IPS-18a (cell line): ENCODE results near the gene PFKFB4.
"Not testable (repeated sequence)": the region's sequence is repeated elsewhere in the genome, so short reads cannot be mapped to it uniquely, and the experiment has no call there.

ENCODE experiments used
- H3K27ac ChIP-seq: one replicate; pipeline ENCODE4 v1.5.1; 2013; ENCODE audit warnings: low read length
- H3K27me3 ChIP-seq: one replicate; pipeline ENCODE4 v1.6.1; 2013; ENCODE audit warnings: mild to moderate bottlenecking, low read length; ENCODE audit not compliant: control insufficient read depth, insufficient read depth
- H3K36me3 ChIP-seq: one replicate; pipeline ENCODE4 v1.6.1; 2013; ENCODE audit warnings: low read depth, low read length; ENCODE audit not compliant: control insufficient read depth
- H3K4me1 ChIP-seq: one replicate; pipeline ENCODE4 v1.6.1; 2013; ENCODE audit warnings: low read depth, low read length; ENCODE audit not compliant: control insufficient read depth
- H3K4me3 ChIP-seq: one replicate; pipeline ENCODE4 v1.5.1; 2013; ENCODE audit warnings: low read length
- H3K9ac ChIP-seq: one replicate; pipeline ENCODE4 v1.6.1; 2013; ENCODE audit warnings: mild to moderate bottlenecking, low read length, moderate library complexity
- H3K9me3 ChIP-seq: one replicate; pipeline ENCODE4 v1.6.1; 2013; ENCODE audit warnings: low read depth, low read length; ENCODE audit not compliant: control insufficient read depth

Gene PFKFB4

DNA sequence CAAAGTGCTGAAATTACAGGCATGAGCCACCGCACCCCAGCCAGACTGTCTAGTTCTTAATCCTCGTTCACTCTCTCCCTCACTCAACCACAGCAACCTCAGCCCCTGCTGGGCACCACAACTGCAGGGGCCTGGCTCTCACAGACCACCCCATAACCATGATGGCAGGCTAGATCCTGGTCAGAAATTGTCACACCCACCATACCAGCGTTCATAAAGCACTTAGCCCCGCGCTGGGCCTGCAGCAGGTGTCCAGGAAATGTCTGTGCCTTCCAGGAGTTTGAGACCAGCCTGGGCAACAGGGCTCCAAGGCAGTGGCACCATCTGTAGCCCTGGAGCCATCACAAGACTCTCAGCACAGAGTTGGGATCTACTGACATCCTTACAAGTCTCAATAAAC, 54.5 kb downstream of the PFKFB4 start:
- H3K36me3 ChIP-seq: peaks cover 5% of the 10 kb centered on the region
- no peak overlapping the region for H3K27ac ChIP-seq
- peaks cover 8% of the 10 kb centered on the region for H3K27me3 ChIP-seq
- peaks cover 16% of the 10 kb centered on the region for H3K4me1 ChIP-seq
- no peaks in the 10 kb centered on the region for H3K9me3 ChIP-seq
- H3K4me3 ChIP-seq: no peak overlapping the region
- H3K9ac ChIP-seq: no peak overlapping the region

DNA sequence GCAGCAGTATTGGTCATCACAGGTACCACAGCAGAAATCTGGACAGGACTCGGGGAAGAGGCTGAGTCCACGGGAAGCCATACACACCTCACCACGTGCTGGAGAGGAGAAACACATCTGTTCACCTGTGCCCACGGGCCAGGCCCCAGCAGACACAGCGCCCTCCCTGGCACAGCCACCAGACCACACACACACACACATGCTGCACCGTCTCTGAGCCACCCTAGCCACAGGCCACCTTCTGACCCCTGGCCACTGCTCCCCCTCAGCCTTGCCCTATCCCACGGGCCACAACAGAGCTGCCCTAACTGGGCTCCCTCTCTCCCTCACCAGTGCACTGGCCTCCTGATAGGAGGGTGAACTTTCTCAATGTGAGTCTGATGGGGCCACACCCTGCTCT, 55.4 kb downstream of the PFKFB4 start:
- Histone ChIP-seq H3K4me1 (peaks cover 16% of the 10 kb centered on the region), H3K4me3 (no peak overlapping the region), H3K27ac (no peak overlapping the region), H3K36me3 (peaks cover 5% of the 10 kb centered on the region), H3K9me3 (no peaks in the 10 kb centered on the region), H3K9ac (no peak overlapping the region), H3K27me3 (peaks cover 8% of the 10 kb centered on the region)

DNA sequence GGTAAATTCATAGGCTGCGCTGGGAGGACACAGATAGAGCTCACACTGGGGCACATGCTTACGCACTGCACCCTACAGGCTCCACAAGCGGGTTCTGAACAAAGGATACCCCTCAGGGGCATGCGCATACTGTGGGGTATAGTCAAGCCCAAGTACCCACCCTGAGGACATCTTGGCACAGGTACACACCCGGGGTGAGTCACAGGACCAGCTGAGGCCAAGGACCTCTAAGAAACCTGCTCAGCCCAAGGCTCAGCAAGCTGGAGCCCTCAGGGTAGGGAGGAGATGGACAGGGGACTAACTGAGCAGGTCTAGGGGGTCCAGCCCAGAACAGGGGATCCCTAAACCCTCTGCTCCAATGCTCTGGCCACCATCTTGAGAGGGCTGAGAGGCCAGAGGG, 55.9 kb downstream of the PFKFB4 start:
- Histone ChIP-seq H3K9me3 (no peaks in the 10 kb centered on the region), H3K36me3 (peaks cover 5% of the 10 kb centered on the region), H3K27ac (no peak overlapping the region), H3K9ac (no peak overlapping the region), H3K27me3 (peaks cover 8% of the 10 kb centered on the region), H3K4me3 (no peak overlapping the region), H3K4me1 (peaks cover 16% of the 10 kb centered on the region)

DNA sequence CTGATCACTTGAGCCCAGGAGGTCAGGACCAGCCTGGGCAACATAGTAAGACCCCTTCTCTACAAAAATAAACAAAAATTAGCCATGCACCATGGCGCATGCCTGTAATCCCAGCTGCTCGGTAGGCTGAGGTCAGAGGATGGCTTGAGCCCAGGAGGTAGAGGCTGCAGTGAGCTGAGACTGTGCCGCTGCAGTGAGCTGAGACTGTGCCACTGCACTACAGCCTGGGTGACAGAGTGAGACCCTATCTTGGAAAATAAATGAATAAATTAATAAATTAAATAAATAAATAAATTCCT, 63.5 kb downstream of the PFKFB4 start:
- H3K9me3 ChIP-seq: no peaks in the 10 kb centered on the region
- no peak overlapping the region for H3K27ac ChIP-seq
- no peaks in the 10 kb centered on the region for H3K4me1 ChIP-seq
- H3K36me3 ChIP-seq: peaks cover 3% of the 10 kb centered on the region
- no peaks in the 10 kb centered on the region for H3K27me3 ChIP-seq
- H3K4me3 ChIP-seq: no peak overlapping the region
- no peak overlapping the region for H3K9ac ChIP-seq

DNA sequence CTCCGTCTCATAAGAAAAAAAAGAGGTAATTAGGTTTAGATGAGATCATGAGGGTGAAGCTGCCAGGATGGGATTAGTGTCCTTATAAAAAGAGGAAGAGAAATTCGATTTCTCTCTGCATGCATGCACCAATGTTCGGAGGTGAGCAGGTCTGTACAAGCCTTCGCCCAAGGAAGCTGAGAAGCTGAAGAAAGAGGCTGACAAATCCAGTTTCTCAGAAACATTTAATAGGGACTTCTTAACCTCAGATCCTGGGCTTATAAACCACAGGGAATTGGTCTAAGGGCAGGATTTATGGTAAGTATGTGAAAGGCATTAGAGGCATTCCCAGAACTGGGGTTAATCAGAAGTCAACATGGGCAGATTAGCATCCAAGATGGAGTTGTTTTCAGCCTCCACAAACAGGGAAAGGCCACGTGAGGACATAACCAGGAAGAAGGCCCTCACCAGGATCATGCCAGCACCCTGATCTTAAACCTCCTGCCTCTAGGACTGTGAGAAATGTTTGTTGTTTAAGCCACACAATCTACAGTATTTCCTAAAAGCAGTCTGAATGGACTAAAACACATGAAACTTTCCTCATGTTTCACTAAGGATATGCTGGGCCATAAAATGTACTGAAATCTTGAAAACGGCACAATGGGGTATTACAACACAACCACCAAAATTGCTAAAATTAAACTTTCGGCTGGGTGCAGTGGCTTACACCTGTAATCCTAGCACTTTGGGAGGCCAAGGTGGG, 64.0 kb downstream of the PFKFB4 start:
- H3K27ac ChIP-seq: no peak overlapping the region
- no peaks in the 10 kb centered on the region for H3K27me3 ChIP-seq
- H3K4me1 ChIP-seq: no peaks in the 10 kb centered on the region
- H3K9ac ChIP-seq: no peak overlapping the region
- no peaks in the 10 kb centered on the region for H3K9me3 ChIP-seq
- no peak overlapping the region for H3K4me3 ChIP-seq
- peaks cover 3% of the 10 kb centered on the region for H3K36me3 ChIP-seq

DNA sequence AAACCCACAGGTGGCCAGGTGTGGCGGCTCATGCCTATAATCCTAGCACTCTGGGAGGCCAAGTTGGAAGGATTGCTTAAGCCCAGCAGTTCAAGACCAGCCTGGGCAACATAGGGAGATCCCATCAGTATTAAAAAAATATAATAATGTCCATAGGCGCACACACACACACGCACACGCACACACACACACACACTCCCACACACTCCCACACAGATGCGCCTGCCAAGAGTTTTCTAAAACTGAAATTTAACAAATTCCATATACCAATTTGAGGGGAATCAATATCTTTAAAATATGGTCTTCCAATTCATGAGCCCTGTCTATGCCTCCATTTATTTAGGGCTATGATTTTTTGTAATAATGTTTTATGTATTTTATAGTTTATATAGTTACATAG, 69.7 kb downstream of the PFKFB4 start:
- no peaks in the 10 kb centered on the region for H3K9me3 ChIP-seq
- no peaks in the 10 kb centered on the region for H3K36me3 ChIP-seq

DNA sequence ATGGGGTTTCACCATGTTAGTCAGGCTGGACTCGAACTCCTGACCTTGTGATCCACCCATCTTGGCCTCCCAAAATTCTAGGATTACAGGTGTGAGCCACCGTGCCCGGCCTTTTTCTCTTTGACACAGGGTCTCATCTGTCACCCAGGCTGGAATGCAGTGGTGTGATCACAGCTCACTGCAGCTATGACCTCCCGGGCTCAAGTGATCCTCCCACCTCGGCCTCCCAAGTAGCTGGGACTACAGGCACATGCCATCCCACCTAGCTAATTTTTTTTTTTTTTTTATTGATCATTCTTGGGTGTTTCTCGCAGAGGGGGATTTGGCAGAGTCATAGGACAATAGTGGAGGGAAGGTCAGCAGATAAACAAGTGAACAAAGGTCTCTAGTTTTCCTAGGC, 73.8 kb downstream of the PFKFB4 start:
- not testable (repeated sequence) for H3K9ac ChIP-seq, H3K36me3 ChIP-seq, H3K4me3 ChIP-seq, H3K27me3 ChIP-seq, H3K4me1 ChIP-seq, H3K27ac ChIP-seq, H3K9me3 ChIP-seq

More for the DNA sequence above, 69.7 kb downstream of the PFKFB4 start:
- H3K27me3 ChIP-seq: no peaks in the 10 kb centered on the region
- H3K4me3 ChIP-seq: no peak overlapping the region
- no peak overlapping the region for H3K27ac ChIP-seq
- no peaks in the 10 kb centered on the region for H3K4me1 ChIP-seq
- no peak overlapping the region for H3K9ac ChIP-seq

DNA sequence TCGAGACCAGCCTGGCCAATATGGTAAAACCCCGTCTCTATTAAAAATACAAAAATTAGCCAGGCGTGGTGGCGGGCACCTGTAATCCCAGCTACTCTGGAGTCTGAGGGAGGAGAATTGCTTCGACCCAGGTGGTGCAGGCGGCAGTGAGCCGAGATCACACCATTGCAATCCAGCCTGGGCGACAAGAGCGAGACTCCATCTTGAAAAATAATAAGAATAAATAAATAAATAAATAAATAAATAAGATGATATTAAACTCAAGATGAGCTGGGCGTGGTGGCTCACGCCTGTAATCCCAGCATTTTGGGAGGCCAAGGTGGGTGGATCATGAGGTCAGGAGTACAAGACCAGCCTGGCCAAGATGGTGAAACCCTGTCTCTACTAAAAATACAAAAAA, 75.7 kb downstream of the PFKFB4 start:
- not testable (repeated sequence) for H3K9ac ChIP-seq, H3K27me3 ChIP-seq, H3K36me3 ChIP-seq, H3K4me3 ChIP-seq, H3K27ac ChIP-seq, H3K9me3 ChIP-seq, H3K4me1 ChIP-seq

DNA sequence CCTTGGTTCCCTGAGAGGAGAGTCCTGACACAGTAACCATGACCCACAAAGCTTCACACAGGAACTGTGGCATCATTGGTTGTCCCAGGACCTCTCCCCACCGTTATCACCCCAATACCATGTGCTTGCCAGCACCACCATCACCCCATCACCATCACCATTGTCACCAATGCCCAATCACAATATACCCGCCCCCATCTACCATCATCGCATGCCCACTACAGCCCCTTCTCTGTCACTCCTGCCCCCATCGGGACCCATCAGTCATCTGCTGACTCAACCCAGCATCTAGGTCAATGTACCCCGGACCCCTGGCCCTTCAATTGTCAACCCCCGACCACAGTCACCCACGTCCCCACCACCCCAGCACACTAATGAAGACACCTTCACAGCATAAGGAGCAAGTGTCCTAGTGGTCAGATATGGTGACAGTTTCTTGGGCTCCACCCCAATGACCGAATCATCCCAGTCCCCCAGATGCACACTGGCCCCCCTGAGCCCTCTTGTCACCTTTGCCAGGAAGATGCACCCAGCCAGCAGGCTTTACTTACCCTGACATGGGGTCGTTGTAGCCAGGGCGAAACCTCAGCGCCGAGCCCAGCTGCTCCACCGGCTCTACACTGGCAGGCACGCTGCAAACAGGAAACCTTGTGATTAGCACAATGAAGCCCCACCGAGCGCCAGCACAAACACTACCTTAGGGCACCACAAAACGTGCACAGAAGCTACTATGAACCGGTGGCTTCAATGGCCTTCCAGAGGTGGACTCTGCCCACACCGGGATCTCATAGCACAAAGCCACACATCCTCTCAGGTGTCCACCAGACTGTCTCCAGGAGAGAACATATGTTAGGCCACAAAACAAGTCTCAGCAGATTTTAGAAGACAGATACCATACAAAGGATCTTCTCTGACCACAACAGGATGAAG, 77.7 kb downstream of the PFKFB4 start:
- no peaks in the 10 kb centered on the region for H3K36me3 ChIP-seq
- no peaks in the 10 kb centered on the region for H3K9me3 ChIP-seq
- no peaks in the 10 kb centered on the region for H3K27me3 ChIP-seq
- H3K9ac ChIP-seq: no peak overlapping the region
- H3K27ac ChIP-seq: no peak overlapping the region
- H3K4me3 ChIP-seq: no peak overlapping the region
- H3K4me1 ChIP-seq: peaks cover 11% of the 10 kb centered on the region

DNA sequence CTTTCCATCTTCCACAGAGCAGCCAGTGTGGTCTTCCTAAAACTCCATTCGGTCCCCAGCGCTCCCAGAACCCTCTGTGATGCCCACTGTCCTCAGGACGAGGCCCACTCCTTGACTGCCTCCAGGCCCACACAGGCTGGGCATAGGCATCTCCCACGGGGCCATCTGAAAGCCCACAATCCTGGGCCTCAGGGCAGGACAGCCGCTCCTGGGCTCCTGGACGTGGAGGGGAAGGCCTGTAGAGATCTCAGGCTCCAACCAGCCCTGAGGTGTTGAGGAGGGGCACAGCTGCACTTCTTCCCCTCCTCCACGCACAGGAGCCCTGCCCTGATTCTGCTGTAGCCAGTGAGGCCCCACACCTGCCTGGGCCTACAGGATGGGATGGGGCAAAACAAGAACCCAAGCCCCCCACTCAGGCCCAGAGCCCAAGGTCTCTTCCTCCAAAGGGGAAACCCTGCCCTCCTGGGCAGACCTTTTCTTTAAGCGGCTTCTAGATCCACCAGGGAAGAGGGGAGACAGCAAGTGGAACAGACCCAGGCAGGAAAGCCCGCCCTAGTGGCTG, 78.6 kb downstream of the PFKFB4 start:
- H3K27ac ChIP-seq: no peak overlapping the region

DNA sequence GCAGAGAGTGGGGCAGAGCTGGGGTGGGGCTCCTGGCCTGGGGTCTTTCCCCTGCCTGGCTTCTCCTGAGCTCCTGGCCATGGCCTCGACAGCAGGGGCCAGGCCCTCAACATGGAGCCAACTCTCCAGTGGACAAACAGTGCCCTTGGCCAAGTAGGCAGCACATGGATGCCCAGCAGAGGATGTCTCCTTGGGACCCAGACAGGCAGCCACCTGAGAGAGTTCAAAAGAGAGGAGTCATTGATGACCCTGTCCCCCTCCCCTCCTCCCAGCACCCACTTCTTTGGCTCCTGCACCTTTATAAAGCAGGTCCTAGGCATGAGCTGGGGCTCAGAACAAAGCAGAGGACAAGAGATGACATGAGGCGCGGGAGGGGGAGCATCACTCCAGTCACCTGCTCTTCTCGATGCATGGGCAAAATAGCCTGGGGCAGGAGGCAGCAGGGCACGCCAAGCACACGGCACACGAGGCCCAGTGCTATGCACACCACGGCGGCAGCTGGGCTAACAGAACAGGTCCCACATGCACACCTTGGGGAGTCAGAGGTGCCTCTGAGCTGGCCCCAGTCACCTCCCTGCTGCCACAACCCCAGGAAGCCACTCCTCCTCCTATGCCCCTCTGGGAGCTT, 80.1 kb downstream of the PFKFB4 start:
- Histone ChIP-seq H3K4me3 (no peak overlapping the region), H3K4me1 (peaks cover 15% of the 10 kb centered on the region), H3K27ac (no peak overlapping the region), H3K9me3 (no peaks in the 10 kb centered on the region), H3K27me3 (no peaks in the 10 kb centered on the region), H3K9ac (no peak overlapping the region), H3K36me3 (no peaks in the 10 kb centered on the region)

More for the DNA sequence above, 78.6 kb downstream of the PFKFB4 start:
- Histone ChIP-seq H3K9me3 (no peaks in the 10 kb centered on the region), H3K4me1 (peaks cover 15% of the 10 kb centered on the region), H3K27me3 (no peaks in the 10 kb centered on the region), H3K9ac (no peak overlapping the region), H3K4me3 (no peak overlapping the region), H3K36me3 (no peaks in the 10 kb centered on the region)
